ENCODE data around the gene CCDC171. TPM values are rescaled to one million over a fixed set of nuclear protein-coding genes. Genes with fewer than 3 reads are reported as not detected.
"Not testable (repeated sequence)": the region's sequence is repeated elsewhere in the genome, so short reads cannot be mapped to it uniquely, and the experiment has no call there.

CCDC171 gene
- total RNA-seq, 1 experiment from 2014 or later, result 0.80 TPM

- DNase-seq (ENCODE audit: low read depth), result no peak
Measured at GRCh38 chr9:15755660-15756059, 202.8 kb downstream of the CCDC171 start.

- DNase-seq (ENCODE audit: low read depth), result no peak
Measured at GRCh38 chr9:15761551-15761950, 208.7 kb downstream of the CCDC171 start.

GRCh38 chr9:15763371-15763770 lies 210.5 kb downstream of the CCDC171 start:
- DNase-seq (ENCODE audit: low read depth), result no peak

GRCh38 chr9:15764131-15764530 lies 211.3 kb downstream of the CCDC171 start:
- no peak for DNase-seq (ENCODE audit: low read depth)

- no peak for DNase-seq (ENCODE audit: low read depth)
Measured at GRCh38 chr9:15769547-15769946, 216.7 kb downstream of the CCDC171 start.

GRCh38 chr9:15778861-15779260 lies 226.0 kb downstream of the CCDC171 start:
- no peak for DNase-seq (ENCODE audit: low read depth)

- DNase-seq (ENCODE audit: low read depth), result no peak
Measured at GRCh38 chr9:15782106-15782505, 229.3 kb downstream of the CCDC171 start.

- DNase-seq (ENCODE audit: low read depth), result no peak
Measured at GRCh38 chr9:15785584-15785983, 232.7 kb downstream of the CCDC171 start.

- no peak for DNase-seq (ENCODE audit: low read depth)
Measured at GRCh38 chr9:15786616-15787015, 233.8 kb downstream of the CCDC171 start.

GRCh38 chr9:15810219-15810899 lies 257.5 kb downstream of the CCDC171 start:
- DNase-seq (ENCODE audit: low read depth), result not testable (repeated sequence)

- DNase-seq (ENCODE audit: low read depth), result no peak
Measured at GRCh38 chr9:15813076-15813475, 260.2 kb downstream of the CCDC171 start.

- DNase-seq (ENCODE audit: low read depth), result peak; percentile 56
Measured at GRCh38 chr9:15824310-15824709, 271.5 kb downstream of the CCDC171 start.

- no peak for DNase-seq (ENCODE audit: low read depth)
Measured at GRCh38 chr9:15831384-15831783, 278.5 kb downstream of the CCDC171 start.

GRCh38 chr9:15834541-15834940 lies 281.7 kb downstream of the CCDC171 start:
- DNase-seq (ENCODE audit: low read depth), result no peak

- DNase-seq (ENCODE audit: low read depth), result peak; percentile 45
Measured at GRCh38 chr9:15837079-15837679, 284.3 kb downstream of the CCDC171 start.

GRCh38 chr9:15842051-15842450 lies 289.2 kb downstream of the CCDC171 start:
- DNase-seq (ENCODE audit: low read depth), result no peak

- DNase-seq (ENCODE audit: low read depth), result no peak
Measured at GRCh38 chr9:15843316-15843715, 290.5 kb downstream of the CCDC171 start.

- DNase-seq (ENCODE audit: low read depth), result no peak
Measured at GRCh38 chr9:15843931-15844330, 291.1 kb downstream of the CCDC171 start.

- no peak for DNase-seq (ENCODE audit: low read depth)
Measured at GRCh38 chr9:15846611-15847010, 293.8 kb downstream of the CCDC171 start.

GRCh38 chr9:15849871-15850270 lies 297.0 kb downstream of the CCDC171 start:
- DNase-seq (ENCODE audit: low read depth), result no peak

GRCh38 chr9:15851766-15852165 lies 298.9 kb downstream of the CCDC171 start:
- no peak for DNase-seq (ENCODE audit: low read depth)

- no peak for DNase-seq (ENCODE audit: low read depth)
Measured at GRCh38 chr9:15856591-15856990, 303.7 kb downstream of the CCDC171 start.

- no peak for DNase-seq (ENCODE audit: low read depth)
Measured at GRCh38 chr9:15867334-15867733, 314.5 kb downstream of the CCDC171 start.
